K562 (cell line): ENCODE measurements around the gene FGFR4. TPM values are rescaled to one million over a fixed set of nuclear protein-coding genes. Genes with fewer than 3 reads are reported as not detected.
A peak's percentile ranks its signal among the peaks of the same experiment; 100 is the strongest.

Experiments
- BACH1 ChIP-seq: fragments of 200-800 bp; sonication (Bioruptor generic); IDR thresholded peaks from 2 replicates; pipeline ENCODE4 v1.6.1; 2016; ENCODE audit warnings: missing genetic modification characterization, missing compliant biosample characterization
- DPF2 ChIP-seq: fragments of 450-650 bp; IDR thresholded peaks from 2 replicates; pipeline ENCODE4 v1.6.1; 2016
- EHMT2 ChIP-seq: fragments of 450-650 bp; IDR thresholded peaks from 2 replicates; pipeline ENCODE4 v1.6.1; 2018; ENCODE audit warnings: antibody characterized with exemption
- HDAC6 ChIP-seq: IDR thresholded peaks from 2 replicates; pipeline ENCODE4 v1.6.1; 2012; ENCODE audit warnings: low read depth, mild to moderate bottlenecking, control low read depth, inconsistent platforms, low read length, moderate library complexity
- KLF6 ChIP-seq: fragments of 250-450 bp; sonication (Bioruptor Pico); IDR thresholded peaks from 2 replicates; pipeline ENCODE4 v1.4.0; 2020; ENCODE audit warnings: mild to moderate bottlenecking, moderate library complexity, borderline replicate concordance
- MAFK ChIP-seq: IDR thresholded peaks from 2 replicates; pipeline ENCODE4 v1.6.1; 2011; ENCODE audit warnings: low read length, improper control_type of control experiment
- MXI1 ChIP-seq: IDR thresholded peaks from 2 replicates; pipeline ENCODE4 v1.6.1; 2011; ENCODE audit warnings: low read depth, mild to moderate bottlenecking, improper control_type of control experiment, low read length
- NCOR1 ChIP-seq: fragments of 450-650 bp; IDR thresholded peaks from 2 replicates; pipeline ENCODE4 v1.6.1; 2016; ENCODE audit warnings: mild to moderate bottlenecking, moderate library complexity
- PRDM10 ChIP-seq: fragments of 450-650 bp; IDR thresholded peaks from 2 replicates; pipeline ENCODE4 v1.6.1; 2018; ENCODE audit not compliant: partially characterized antibody
- RCOR1 ChIP-seq, 2 experiments: IDR thresholded peaks; 2 replicates each; pipeline ENCODE4 v1.6.1; 2012; ENCODE audit warnings: low read depth in 2 of 2, low read length in 2 of 2, borderline replicate concordance in 1 of 2, improper control_type of control experiment in 1 of 2
- SFPQ ChIP-seq: fragments of 200-400 bp; formaldehyde crosslinking; IDR thresholded peaks from 2 replicates; pipeline ENCODE4 v1.6.1; 2017; ENCODE audit warnings: mild to moderate bottlenecking, low read depth, low read length, moderate library complexity
- ZNF121 ChIP-seq: sonication (generic); formaldehyde crosslinking; conservative IDR thresholded peaks from 2 replicates; pipeline ENCODE4 v1.8.0; 2022; ENCODE audit warnings: missing genetic modification reagents
- ZNF717 ChIP-seq: fragments of 250-450 bp; sonication (Bioruptor Pico); IDR thresholded peaks from 2 replicates; pipeline ENCODE4 v1.5.0; 2021
- polyA plus RNA-seq, 8 experiments: library from polyadenylated mRNA; depleted of rRNA in 4 of 8; stranded (reverse) in 5 of 8; unstranded in 3 of 8; fragments of >200 nt; fragmentation: Nextera tagmentation in 2 of 8; fragmentation: Illumina TruSeq in 1 of 8; extraction: Ambion mirVana in 2 of 8; extraction: Trizol in 1 of 8; gene quantifications; 2 replicates each; pipeline versions ENCODE4 v1.2.1 to v1.2.3, GENCODE V29; 2011 to 2014; ENCODE audit warnings: inconsistent platforms in 1 of 8, missing spikeins in 1 of 8
- total RNA-seq, 7 experiments: library from RNA; depleted of rRNA in 6 of 7; stranded (reverse); fragments of >200 nt in 6 of 7; fragmentation: Illumina TruSeq in 2 of 7; extraction: Trizol in 2 of 7; gene quantifications; 2 replicates each; pipeline versions ENCODE4 v1.2.1 to v1.2.3, GENCODE V29; 2011 to 2021; ENCODE audit warnings: low replicate concordance in 1 of 7
- TF ChIP-seq, protein P1 (sequence below), 3 experiments: fragments of 200-800 bp in 1 of 3; fragments of 250-450 bp in 1 of 3; fragments of 450-650 bp in 1 of 3; sonication (Bioruptor Pico) in 1 of 3; sonication (Bioruptor generic) in 1 of 3; formaldehyde crosslinking in 1 of 3; IDR thresholded peaks; 2 replicates each; pipeline versions ENCODE4 v1.6.1 to v1.8.0; 2016 to 2022; ENCODE audit warnings: mild to moderate bottlenecking in 2 of 3, missing genetic modification characterization in 2 of 3, missing compliant biosample characterization in 1 of 3, moderate library complexity in 1 of 3
- TF ChIP-seq, protein P2 (sequence below): sonication (generic); formaldehyde crosslinking; IDR thresholded peaks from 2 replicates; pipeline ENCODE4 v1.8.0; 2022; ENCODE audit warnings: missing genetic modification reagents, mild to moderate bottlenecking, borderline replicate concordance
- TF ChIP-seq, protein P3 (sequence below): fragments of 450-650 bp; formaldehyde crosslinking; IDR thresholded peaks from 2 replicates; pipeline ENCODE4 v1.4.0; 2022; ENCODE audit warnings: mild to moderate bottlenecking, moderate library complexity

Gene FGFR4
- total and polyA plus RNA-seq, 9 of the 15 experiments (the other 6 are each of a cell fraction or from before 2014, with no cell fraction given): 0.76 to 35.4 (median 7.5) TPM

- TF ChIP-seq PRDM10: no peak
- TF ChIP-seq, protein P1, sequence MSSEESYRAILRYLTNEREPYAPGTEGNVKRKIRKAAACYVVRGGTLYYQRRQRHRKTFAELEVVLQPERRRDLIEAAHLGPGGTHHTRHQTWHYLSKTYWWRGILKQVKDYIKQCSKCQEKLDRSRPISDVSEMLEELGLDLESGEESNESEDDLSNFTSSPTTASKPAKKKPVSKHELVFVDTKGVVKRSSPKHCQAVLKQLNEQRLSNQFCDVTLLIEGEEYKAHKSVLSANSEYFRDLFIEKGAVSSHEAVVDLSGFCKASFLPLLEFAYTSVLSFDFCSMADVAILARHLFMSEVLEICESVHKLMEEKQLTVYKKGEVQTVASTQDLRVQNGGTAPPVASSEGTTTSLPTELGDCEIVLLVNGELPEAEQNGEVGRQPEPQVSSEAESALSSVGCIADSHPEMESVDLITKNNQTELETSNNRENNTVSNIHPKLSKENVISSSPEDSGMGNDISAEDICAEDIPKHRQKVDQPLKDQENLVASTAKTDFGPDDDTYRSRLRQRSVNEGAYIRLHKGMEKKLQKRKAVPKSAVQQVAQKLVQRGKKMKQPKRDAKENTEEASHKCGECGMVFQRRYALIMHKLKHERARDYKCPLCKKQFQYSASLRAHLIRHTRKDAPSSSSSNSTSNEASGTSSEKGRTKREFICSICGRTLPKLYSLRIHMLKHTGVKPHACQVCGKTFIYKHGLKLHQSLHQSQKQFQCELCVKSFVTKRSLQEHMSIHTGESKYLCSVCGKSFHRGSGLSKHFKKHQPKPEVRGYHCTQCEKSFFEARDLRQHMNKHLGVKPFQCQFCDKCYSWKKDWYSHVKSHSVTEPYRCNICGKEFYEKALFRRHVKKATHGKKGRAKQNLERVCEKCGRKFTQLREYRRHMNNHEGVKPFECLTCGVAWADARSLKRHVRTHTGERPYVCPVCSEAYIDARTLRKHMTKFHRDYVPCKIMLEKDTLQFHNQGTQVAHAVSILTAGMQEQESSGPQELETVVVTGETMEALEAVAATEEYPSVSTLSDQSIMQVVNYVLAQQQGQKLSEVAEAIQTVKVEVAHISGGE (CRISPR knock-in tag; IDR thresholded peaks at IDR 0.05): peak in 1 of 3 experiments; percentile 90; a peak in 2 of 6 replicates
- TF ChIP-seq BACH1 (tag): no peak
- TF ChIP-seq ZNF121 (CRISPR knock-in tag): no peak
- no peak for TF ChIP-seq MXI1
- no peak for TF ChIP-seq SFPQ
- no peak for TF ChIP-seq HDAC6
- TF ChIP-seq RCOR1 (IDR thresholded peaks at IDR 0.05; ENCODE audit: borderline replicate concordance in 1 of 2, low read depth in 2 of 2, low read length in 2 of 2): no peak
- TF ChIP-seq DPF2: no peak
- no peak for TF ChIP-seq EHMT2
- no peak for TF ChIP-seq ZNF717 (CRISPR knock-in tag)
- TF ChIP-seq, protein P2, sequence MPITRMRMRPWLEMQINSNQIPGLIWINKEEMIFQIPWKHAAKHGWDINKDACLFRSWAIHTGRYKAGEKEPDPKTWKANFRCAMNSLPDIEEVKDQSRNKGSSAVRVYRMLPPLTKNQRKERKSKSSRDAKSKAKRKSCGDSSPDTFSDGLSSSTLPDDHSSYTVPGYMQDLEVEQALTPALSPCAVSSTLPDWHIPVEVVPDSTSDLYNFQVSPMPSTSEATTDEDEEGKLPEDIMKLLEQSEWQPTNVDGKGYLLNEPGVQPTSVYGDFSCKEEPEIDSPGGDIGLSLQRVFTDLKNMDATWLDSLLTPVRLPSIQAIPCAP (CRISPR knock-in tag): no peak
- no peak for TF ChIP-seq KLF6
- TF ChIP-seq, protein P3, sequence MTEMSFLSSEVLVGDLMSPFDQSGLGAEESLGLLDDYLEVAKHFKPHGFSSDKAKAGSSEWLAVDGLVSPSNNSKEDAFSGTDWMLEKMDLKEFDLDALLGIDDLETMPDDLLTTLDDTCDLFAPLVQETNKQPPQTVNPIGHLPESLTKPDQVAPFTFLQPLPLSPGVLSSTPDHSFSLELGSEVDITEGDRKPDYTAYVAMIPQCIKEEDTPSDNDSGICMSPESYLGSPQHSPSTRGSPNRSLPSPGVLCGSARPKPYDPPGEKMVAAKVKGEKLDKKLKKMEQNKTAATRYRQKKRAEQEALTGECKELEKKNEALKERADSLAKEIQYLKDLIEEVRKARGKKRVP (CRISPR knock-in tag): no peak
- no peak for TF ChIP-seq MAFK
- no peak for TF ChIP-seq NCOR1
These were observed 46.6 kb downstream of the FGFR4 start, which contains the start of gene NSD1 (continued) for GRCh38 chr5:177133096-177133852.
